NOMO-1 (cell line): ENCODE data around the gene LRBA.
"Not testable (repeated sequence)": the region's sequence is repeated elsewhere in the genome, so short reads cannot be mapped to it uniquely, and the experiment has no call there.

Experiments used
- DNase-seq, 2 experiments: peaks; one replicate each; lab custom pipeline; 2025; ENCODE audit not compliant: unreplicated experiment in 2 of 2; lab: John Stamatoyannopoulos, UW

The LRBA gene

GRCh38 chr4:150386415-150386814 lies 628.7 kb downstream of the LRBA start:
- not testable (repeated sequence) for DNase-seq

DNA sequence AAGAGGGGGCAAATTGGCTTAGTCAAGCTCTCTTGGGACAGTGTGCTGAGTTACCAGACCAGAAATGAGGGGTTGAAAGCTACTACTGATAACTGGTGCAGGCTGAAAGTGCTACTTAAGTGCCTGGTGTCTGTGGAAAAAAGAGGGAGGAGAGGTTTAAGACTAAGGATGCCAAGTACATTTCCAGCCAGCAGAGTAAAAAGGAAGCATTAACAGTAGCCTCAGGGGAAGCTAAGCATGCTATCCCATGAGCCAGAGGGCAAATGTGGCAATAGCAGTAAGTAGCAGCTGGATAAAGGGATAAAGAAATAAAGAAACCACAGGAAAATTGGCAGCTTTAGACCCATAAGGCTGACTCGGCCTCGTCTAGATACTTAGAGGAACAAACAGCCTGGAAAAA lies 629.5 kb downstream of the LRBA start:
- DNase-seq = no peak

GRCh38 chr4:150384249-150384648 lies 630.8 kb downstream of the LRBA start:
- no peak for DNase-seq

DNA sequence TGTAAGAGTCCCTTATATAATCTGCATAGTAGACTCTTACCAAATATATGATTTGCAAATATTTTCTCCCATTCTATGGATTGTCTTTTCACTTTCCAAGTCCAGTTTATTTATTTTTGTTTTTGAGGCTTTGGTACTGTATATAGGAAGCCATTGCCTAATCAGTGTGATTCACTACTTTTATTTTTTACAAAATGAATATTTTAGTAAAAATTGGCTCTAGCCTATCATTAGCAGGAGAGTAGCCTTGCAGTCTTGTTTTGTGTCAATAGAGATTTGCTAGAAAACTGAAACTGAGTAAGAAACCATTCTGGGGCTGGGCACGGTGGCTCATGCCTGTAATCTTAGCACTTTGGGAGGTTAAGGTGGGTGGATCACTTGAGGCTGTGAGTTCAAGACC lies 633.1 kb downstream of the LRBA start:
- DNase-seq = no peak

- no peak for DNase-seq
Measured at GRCh38 chr4:150381609-150382008, 633.5 kb downstream of the LRBA start.

DNA sequence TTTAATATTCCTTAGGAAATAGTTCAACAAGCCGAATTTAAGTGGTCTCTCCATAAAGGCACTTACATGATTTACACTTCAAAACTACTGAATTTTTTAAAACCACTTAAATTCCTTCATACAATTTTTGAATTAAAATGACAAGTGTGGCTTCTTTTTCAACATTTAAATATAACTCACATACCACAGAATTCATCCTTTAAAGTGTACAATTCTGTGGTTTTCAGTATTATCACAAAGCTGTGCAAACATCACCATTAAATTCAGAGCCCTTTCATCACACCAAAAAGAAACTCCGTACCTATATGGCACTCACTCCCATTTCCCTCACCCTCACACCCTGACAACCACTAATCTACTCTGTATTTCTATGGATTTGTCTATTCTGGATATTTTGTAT lies 634.0 kb downstream of the LRBA start:
- no peak for DNase-seq

DNA sequence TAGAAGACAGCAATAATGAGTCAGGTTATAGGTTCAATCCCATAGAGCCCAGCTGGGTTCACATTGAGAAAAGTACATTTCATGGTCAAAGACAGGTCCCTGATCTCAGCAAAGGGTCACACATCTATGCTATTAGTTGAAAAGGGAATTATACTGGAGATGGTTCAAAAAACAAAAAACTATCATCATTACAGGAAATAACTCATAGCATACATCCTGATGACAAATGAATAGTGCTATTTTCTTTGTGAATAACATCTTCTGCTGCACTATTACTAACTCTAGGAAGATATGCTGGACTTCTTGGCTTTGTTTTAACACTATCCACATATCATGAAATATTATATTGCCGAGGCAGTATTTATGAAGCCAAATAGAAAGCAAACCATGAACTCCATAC lies 635.6 kb downstream of the LRBA start:
- DNase-seq = no peak

DNA sequence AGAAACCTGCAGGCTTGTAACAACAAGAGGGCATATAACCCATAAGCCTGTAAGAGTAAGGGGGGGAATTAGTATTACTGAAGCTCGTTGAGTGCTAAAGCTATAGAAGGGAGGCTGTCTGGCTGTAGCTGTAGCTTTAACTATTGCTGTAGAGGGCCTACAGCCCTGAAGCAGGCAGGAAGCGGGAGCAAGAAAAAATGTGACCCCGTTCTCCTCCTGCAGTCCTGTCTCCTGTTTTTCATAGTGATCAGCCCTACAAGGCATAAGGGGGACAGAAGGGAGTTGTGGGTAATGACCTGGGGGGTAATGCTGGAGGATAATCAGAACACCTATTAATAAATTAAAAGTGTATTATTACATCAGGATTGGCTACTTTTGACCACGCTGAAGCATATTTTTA lies 640.1 kb downstream of the LRBA start:
- DNase-seq = no peak

DNA sequence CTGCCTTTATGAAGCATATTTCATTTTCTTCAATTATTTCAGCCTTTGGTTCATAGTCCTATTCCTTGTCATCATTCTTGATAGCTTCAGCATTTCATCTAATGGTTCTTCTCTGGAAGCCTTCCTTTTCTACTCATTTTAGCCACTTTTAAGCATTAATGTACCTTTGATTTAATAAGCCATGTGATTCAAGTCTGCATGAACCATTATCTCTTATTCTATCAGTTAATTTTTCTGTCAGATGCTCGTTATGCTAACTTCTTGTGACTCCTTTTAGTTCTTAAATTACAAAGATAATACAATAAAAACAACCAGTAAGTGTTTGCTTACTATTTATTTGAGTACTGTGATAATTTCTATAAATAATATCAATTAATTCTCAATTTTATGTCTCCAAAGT lies 643.2 kb downstream of the LRBA start:
- no peak for DNase-seq

DNA sequence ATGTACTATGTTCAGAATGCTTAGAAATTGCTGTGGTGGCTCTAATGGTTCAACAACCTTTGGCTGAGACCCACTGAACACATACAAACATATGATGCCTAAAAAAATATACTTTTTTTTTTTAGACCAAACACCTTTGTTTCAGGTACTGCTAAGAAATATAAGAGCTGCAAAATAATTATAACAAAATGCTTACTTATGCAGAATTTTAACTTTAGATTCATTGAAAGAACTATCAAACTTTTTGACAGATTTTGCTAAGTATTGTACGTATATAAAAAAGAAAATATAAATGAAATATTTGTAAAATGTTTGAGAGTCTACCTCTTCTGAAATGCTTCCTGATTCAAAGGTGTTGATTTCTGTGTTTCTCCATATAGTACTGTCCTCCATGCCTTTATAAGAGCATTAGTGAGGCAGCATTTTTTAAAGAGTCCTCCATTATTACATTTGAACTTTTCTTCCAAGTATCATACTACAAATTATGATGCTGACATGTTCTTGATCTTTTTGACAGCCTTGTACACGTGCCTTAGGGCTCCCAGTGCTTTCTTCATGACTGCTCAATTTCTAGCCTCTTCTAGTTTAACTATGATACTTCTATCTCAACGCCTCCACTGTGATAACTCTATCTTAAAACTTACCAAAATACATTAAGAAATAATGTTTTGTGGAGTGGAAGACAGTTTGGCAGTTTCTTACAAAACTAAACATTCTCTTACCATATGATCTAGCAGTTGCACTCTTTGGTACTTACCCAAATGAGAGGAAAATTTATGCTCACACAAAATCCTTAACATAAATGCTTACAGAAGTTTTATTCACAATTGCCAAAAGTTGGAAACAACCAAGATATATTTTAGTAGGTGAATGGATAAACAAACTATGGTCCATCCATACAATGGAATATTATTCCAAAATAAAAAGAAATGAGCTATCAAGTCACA lies 645.4 kb downstream of the LRBA start:
- no peak for DNase-seq

DNA sequence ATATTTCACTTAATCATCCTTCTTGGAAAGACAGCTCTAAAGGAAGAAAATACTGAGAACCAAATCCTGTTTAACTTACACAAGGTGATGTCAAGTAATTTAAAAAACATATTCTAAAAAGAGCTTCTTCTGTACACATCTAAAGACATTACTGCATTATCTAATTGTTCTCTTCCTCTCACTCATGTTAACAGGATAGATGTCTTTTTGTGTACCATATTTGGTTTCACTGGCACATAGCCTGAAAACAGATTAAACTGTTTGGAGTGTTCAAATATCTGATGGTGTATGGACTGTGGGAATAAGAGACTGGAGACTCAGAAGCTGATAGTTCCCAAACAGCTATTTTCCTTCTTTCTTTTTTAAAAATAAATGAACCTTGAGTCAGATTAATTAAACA lies 646.4 kb downstream of the LRBA start:
- no peak for DNase-seq

- DNase-seq = no peak
Measured at GRCh38 chr4:150367326-150367725, 647.8 kb downstream of the LRBA start.

DNA sequence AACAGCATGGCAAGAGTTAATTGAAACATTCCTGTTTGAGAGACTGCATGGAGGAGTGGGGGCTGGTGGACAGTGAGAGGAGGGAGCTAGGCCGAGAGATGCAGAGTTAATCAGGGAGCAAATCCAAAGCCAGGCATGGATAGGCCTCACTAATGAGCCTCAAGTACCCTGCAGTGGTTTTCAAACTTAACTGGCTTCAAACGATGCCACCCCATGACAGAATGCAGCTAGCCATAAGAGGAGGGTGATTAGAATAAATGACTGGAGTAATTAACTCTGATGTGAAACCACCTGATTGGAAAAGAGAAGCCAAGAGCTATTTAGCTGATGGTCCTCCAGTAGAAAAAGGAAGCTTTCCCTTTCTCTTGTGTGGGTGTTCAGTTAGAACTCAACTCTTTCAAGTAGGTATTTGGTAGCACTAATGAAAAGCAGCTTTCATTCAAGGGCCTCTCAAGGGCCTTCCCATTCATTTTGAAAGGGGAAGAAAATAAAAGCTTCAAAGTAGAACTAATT lies 648.5 kb downstream of the LRBA start:
- DNase-seq = no peak

- DNase-seq = no peak
Measured at GRCh38 chr4:150363721-150364688, 651.1 kb downstream of the LRBA start.

GRCh38 chr4:150358691-150359090 lies 656.4 kb downstream of the LRBA start:
- DNase-seq = no peak

DNA sequence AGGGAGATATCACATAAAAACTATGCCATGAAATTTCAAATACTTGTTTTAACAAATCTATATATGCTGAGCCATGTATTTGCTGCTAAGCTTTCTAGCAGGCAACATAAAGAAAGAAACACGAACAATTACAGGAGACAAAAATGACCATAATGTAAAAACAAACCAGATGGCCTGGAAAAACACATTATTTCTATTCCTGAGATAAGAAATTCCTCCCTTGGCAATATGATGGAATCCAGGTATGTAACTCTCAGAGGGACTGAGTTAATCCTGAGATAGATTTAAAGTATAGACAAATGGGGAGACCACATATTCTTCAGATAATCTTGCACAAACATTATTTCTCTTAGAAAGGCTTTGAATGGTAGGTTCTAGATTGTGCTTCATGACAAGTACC lies 657.3 kb downstream of the LRBA start:
- no peak for DNase-seq

GRCh38 chr4:150355858-150356455 lies 659.1 kb downstream of the LRBA start:
- DNase-seq = no peak

DNA sequence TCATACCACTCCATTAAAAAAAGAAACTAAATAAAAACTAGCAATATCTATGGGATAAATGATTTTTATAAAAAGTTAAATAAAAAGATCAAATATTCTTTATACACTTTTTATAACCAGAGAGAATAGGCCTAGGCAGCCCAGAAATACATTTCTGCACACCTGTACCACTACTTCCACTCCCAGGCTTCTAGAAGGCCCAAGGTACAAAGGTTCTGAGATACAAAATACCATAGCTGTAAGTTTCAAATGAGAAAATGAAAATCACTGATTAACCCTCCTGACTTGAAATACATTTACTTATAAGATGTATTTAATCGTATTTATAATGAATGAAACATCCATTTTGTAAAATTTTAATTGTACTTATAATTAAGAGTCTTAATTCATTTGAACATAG lies 659.7 kb downstream of the LRBA start:
- no peak for DNase-seq

DNA sequence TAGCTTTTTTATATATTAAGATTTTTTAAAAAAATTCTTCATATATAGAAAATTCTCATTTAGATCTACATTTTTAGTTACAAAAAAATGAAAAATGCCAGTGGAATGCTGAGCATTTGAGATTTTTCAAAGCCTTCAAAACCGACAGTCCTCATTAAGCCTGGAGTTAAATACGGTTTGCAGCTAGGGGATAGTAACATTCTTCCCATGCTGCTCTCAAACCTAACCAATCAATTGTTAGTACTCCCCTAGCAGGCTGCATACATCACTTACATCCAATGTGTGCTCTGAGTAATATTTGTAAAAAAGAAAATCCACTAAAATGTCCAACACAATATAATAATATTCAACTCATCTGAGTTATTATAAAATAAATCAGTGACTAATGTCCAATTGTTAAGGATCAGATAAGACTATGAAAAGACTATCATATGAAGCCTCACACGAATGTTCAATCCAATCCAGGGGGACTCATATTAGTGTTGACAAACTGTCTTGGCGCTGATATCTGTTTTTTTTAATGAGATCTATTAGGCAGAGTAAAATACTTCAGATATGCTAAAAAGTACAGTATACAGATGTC lies 660.8 kb downstream of the LRBA start:
- DNase-seq = no peak

- peak in 1 of 2 experiments; percentile 26 for DNase-seq
Measured at GRCh38 chr4:150348079-150348478, 667.0 kb downstream of the LRBA start.
